ENCODE measurements around the gene FBXO34. TPM values are rescaled to one million over a fixed set of nuclear protein-coding genes. Genes with fewer than 3 reads are reported as not detected.

Gene FBXO34
- total RNA-seq, 2 experiments from 2014 or later: 26.3 to 28.8 TPM

- no TSS peak for BruUV-seq (replicated peaks)
- TF ChIP-seq, protein P1, sequence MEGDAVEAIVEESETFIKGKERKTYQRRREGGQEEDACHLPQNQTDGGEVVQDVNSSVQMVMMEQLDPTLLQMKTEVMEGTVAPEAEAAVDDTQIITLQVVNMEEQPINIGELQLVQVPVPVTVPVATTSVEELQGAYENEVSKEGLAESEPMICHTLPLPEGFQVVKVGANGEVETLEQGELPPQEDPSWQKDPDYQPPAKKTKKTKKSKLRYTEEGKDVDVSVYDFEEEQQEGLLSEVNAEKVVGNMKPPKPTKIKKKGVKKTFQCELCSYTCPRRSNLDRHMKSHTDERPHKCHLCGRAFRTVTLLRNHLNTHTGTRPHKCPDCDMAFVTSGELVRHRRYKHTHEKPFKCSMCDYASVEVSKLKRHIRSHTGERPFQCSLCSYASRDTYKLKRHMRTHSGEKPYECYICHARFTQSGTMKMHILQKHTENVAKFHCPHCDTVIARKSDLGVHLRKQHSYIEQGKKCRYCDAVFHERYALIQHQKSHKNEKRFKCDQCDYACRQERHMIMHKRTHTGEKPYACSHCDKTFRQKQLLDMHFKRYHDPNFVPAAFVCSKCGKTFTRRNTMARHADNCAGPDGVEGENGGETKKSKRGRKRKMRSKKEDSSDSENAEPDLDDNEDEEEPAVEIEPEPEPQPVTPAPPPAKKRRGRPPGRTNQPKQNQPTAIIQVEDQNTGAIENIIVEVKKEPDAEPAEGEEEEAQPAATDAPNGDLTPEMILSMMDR (conservative IDR thresholded peaks at IDR 0.05; ENCODE audit: low read length): no peak
- no peak for TF ChIP-seq EZH2phosphoT487 (IDR thresholded peaks at IDR 0.05; ENCODE audit: borderline replicate concordance, low read depth, low read length)
- peaks cover 9% of the 10 kb centered on the region; the same call in 1 of the 2 replicates for H4K20me1 ChIP-seq (ENCODE audit: insufficient read depth, low read length)
- no peaks in the 10 kb centered on the region for H3K9me3 ChIP-seq (ENCODE audit: low read length)
- no peaks in the 10 kb centered on the region for H3K9me2 ChIP-seq (ENCODE audit: insufficient read depth, low read length)
- H3K27ac ChIP-seq (ENCODE audit: low read depth, low read length, poor library complexity, severe bottlenecking): no peak overlapping the region
- peaks cover 10% of the 10 kb centered on the region; the same call in 1 of the 2 replicates for H3K36me3 ChIP-seq (ENCODE audit: insufficient read depth, low read length)
- peaks cover 15% of the 10 kb centered on the region for H3K4me1 ChIP-seq (ENCODE audit: insufficient read depth, low read length, poor library complexity, severe bottlenecking)
- intact Hi-C loops (cut with micrococcal nuclease; ENCODE audit: unreplicated experiment): no loop called here
- no peaks in the 10 kb centered on the region for H3K79me2 ChIP-seq (ENCODE audit: insufficient read depth, low read depth, low read length)
- H3K4me2 ChIP-seq (ENCODE audit: low read length): no peak overlapping the region
- ChIA-PET CTCF (ENCODE audit: unreplicated experiment) (no interaction called here), POLR2A (interaction anchor here (0.7 to 1.0 kb wide), 4 partner anchors 18 to 254 kb away, joined by 3 to 5 read pairs (median 4); no protein-coding TSS in a partner anchor)
- DNase-seq (ENCODE audit: low spot score): no peak
- no peak overlapping the region for H2AFZ ChIP-seq (ENCODE audit: low read length)
- H3K4me3 ChIP-seq (ENCODE audit: low read depth, low read length, poor library complexity, severe bottlenecking): no peak overlapping the region
These were observed 53.6 kb downstream of the FBXO34 start for GRCh38 chr14:55324812-55325211.

DNA sequence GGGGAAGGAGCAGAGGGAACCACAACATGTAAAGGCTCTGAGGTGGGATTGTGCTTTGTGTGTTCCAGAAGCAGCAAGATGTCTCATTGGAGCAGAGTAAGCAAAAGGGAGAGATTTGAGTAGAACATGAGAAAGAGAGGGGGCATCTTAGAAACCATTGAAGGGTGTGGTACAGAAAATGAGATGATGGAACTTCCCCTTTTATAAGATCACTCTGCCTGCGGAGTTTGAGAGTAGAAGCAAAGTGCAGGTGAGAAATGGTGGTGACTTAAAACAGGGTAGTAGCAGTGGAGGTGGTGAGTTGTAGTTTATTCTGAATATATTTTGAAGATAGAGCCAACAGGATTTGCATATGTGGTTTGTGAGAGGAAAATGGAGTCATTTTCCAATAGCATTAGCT, 56.0 kb downstream of the FBXO34 start:
- Histone ChIP-seq H3K4me1 (ENCODE audit: insufficient read depth, low read length, poor library complexity, severe bottlenecking) (peaks cover 17% of the 10 kb centered on the region), H2AFZ (ENCODE audit: low read length) (no peak overlapping the region), H3K4me3 (ENCODE audit: low read depth, low read length, poor library complexity, severe bottlenecking) (no peak overlapping the region), H3K9me2 (ENCODE audit: insufficient read depth, low read length) (no peaks in the 10 kb centered on the region), H3K9me3 (ENCODE audit: low read length) (no peaks in the 10 kb centered on the region), H3K79me2 (ENCODE audit: insufficient read depth, low read depth, low read length) (peaks cover 2% of the 10 kb centered on the region; the same call in 1 of the 2 replicates), H3K27ac (ENCODE audit: low read depth, low read length, poor library complexity, severe bottlenecking) (no peak overlapping the region), H3K4me2 (ENCODE audit: low read length) (peak overlapping the region; percentile 5; the same call in 1 of the 2 replicates), H3K36me3 (ENCODE audit: insufficient read depth, low read length) (peaks cover 6% of the 10 kb centered on the region; the same call in 1 of the 2 replicates), H4K20me1 (ENCODE audit: insufficient read depth, low read length) (peaks cover 9% of the 10 kb centered on the region; the same call in 1 of the 2 replicates)
- intact Hi-C loops (cut with micrococcal nuclease; ENCODE audit: unreplicated experiment): no loop called here
- TF ChIP-seq, protein P1 (conservative IDR thresholded peaks at IDR 0.05; ENCODE audit: low read length): no peak
- TF ChIP-seq EZH2phosphoT487 (IDR thresholded peaks at IDR 0.05; ENCODE audit: borderline replicate concordance, low read depth, low read length): no peak
- DNase-seq (ENCODE audit: low spot score): peak; percentile 52
- ChIA-PET POLR2A (no interaction called here), CTCF (ENCODE audit: unreplicated experiment) (no interaction called here)
- BruUV-seq (replicated peaks): no TSS peak

- Histone ChIP-seq H3K4me3 (ENCODE audit: low read depth, low read length, poor library complexity, severe bottlenecking) (no peak overlapping the region), H3K27ac (ENCODE audit: low read depth, low read length, poor library complexity, severe bottlenecking) (no peak overlapping the region), H4K20me1 (ENCODE audit: insufficient read depth, low read length) (peaks cover 9% of the 10 kb centered on the region; the same call in 1 of the 2 replicates), H3K9me3 (ENCODE audit: low read length) (no peaks in the 10 kb centered on the region), H3K4me1 (ENCODE audit: insufficient read depth, low read length, poor library complexity, severe bottlenecking) (peaks cover 29% of the 10 kb centered on the region), H3K9me2 (ENCODE audit: insufficient read depth, low read length) (no peaks in the 10 kb centered on the region), H3K36me3 (ENCODE audit: insufficient read depth, low read length) (peaks cover 6% of the 10 kb centered on the region; the same call in 1 of the 2 replicates), H3K79me2 (ENCODE audit: insufficient read depth, low read depth, low read length) (peaks cover 7% of the 10 kb centered on the region; the same call in 1 of the 2 replicates), H2AFZ (ENCODE audit: low read length) (no peak overlapping the region), H3K4me2 (ENCODE audit: low read length) (no peak overlapping the region)
- ChIA-PET POLR2A (interaction anchor here (0.5 to 1.4 kb wide), 2 partner anchors 20 to 918 kb away, joined by 3 read pairs; no protein-coding TSS in a partner anchor), CTCF (ENCODE audit: unreplicated experiment) (no interaction called here)
- no peak for TF ChIP-seq EZH2phosphoT487 (IDR thresholded peaks at IDR 0.05; ENCODE audit: borderline replicate concordance, low read depth, low read length)
- TF ChIP-seq, protein P1 (conservative IDR thresholded peaks at IDR 0.05; ENCODE audit: low read length): no peak
- intact Hi-C loops (cut with micrococcal nuclease; ENCODE audit: unreplicated experiment): no loop called here
- no peak for DNase-seq (ENCODE audit: low spot score)
- no TSS peak for BruUV-seq (replicated peaks)
These were observed 57.1 kb downstream of the FBXO34 start for GRCh38 chr14:55328317-55328716.
